Kasumi-1 (cell line): ENCODE results near the gene NPIPB8.
A peak's percentile ranks its signal among the peaks of the same experiment; 100 is the strongest.
"Not testable (repeated sequence)": the region's sequence is repeated elsewhere in the genome, so short reads cannot be mapped to it uniquely, and the experiment has no call there.

Experiments
- DNase-seq, 2 experiments: peaks; one replicate each; lab custom pipeline; 2025; lab: John Stamatoyannopoulos, UW

NPIPB8 gene

DNA sequence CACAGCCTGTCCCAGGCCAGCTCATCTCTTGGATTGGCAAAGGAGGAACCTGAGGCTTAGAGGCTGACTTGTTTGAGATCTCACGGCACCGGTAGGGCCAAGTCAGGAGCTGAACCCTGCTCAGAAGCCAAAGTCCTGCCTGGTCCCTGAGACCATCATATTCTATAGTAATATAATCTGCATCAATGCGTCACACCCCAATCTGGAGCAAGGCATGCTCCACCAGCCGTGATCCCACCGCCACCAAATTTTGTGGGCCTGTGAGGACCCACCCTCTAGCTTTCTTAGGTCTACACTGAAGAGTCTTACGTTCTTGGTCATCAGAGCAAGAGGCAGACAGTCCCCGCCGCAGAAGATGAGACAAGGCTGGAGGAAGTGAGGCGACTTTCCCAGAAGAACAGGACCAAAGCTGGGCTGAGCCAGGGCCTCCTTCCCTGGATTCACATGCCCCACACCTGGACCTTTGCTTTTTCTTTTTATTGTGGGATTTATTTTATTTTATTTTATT lies 30.7 kb upstream of the NPIPB8 start:
- no peak for DNase-seq

- DNase-seq, result not testable (repeated sequence)
These were observed 30.0 kb upstream of the NPIPB8 start for GRCh38 chr16:28607681-28608495.

DNA sequence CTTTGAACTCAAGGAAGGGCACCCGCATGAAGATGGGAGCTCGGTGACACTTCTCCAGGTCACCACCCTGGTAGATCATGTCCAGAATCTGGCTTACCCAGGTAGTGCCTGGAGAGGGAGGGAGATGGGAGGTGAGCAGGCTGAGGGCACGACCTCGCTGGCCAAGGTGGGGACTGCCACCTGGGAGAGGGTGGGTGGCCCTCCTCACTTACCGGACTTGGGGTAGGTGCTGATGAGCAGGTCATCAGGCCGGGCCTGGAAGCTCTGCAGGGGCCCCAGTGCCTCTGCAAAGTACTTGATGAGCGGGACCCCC lies 29.4 kb upstream of the NPIPB8 start:
- DNase-seq, result not testable (repeated sequence)

DNA sequence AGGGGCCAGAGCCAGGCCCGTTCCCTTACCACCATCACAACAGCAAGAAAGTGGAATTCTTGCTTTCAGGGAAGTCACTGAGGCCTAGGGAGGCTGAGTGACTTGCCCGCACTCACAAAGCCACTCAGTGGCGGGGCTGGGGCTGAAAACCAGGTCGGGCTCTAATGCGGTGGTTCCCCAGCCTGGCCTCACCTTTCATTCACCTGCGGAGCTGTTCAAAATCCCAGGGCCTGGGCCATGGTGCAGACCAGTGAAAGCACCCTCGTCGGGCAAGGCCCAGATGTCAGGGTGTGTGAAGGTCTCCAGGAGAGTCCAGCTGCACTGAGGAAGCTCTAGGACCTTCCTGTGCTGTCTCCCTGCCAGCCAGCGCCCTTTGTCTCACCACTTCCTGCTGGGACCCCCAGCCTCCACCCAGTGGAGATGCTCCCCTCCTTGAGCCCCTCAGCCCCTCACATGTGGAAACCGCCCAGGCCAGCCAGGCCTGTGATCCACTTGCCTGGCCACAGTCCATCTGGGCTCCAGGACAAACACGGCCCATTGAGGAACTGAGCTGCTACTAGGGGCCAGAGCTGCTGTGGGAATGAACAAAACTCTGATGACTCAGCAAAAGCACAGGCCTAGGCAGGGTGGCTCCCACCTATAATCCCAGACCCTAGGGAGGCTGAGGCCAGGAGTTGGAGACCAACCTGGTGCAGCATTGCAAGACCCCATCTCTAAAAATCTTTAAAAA lies 28.8 kb upstream of the NPIPB8 start:
- DNase-seq, result not testable (repeated sequence)

GRCh38 chr16:28609631-28610594 lies 28.0 kb upstream of the NPIPB8 start, which contains the start of gene SULT1A1:
Gene SULT1A1 (minus strand): TSS chr16:28610044. CDS start chr16:28608855, 1,189 bp downstream.
- DNase-seq, result no peak

GRCh38 chr16:28610595-28611191 lies 27.2 kb upstream of the NPIPB8 start:
- DNase-seq, result no peak

DNA sequence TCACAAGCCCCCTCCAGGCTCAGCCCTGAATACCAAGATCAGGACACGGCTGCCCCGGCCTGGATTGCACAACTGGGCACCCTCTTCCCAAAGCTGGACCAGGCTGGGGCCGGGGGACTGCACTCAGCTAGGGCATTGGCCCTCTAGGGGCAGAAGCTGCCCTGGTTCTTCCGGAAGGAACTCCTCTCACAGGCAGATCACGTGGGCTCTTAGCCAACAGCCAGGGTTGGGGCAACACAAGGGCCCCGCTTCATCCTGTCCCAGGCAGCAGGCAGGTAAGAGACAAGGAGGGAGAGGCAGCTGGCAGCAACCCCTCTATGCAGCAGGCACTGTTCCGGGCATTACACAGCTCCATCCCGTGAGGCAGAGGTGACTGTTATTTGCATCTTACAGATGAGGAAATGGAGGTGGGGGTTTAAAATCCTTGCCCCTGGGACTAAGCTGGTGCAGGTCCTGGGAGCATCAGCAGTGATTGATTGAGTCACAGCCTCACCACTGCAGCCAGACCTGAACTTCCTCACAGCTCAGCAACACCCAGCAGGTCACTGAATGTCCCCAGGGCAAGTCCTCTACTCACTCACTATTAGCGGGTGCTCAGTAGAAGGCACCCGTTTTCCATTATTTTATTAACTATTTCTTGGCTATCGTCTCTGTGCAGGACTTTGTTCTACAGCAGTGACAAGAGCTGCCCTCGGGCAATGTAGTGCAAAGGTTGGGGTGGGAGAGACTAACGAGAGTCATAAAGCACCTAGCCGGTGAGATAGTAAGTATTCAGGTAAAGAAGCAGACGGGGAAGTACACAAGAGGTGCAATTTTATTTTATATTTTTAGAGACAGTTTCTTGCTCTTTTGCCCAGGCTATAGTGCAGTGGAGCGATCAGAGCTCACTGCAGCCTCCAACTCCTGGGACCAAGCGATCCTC lies 25.2 kb upstream of the NPIPB8 start:
- DNase-seq, result not testable (repeated sequence)

GRCh38 chr16:28613912-28614311 lies 24.0 kb upstream of the NPIPB8 start:
- not testable (repeated sequence) for DNase-seq

DNA sequence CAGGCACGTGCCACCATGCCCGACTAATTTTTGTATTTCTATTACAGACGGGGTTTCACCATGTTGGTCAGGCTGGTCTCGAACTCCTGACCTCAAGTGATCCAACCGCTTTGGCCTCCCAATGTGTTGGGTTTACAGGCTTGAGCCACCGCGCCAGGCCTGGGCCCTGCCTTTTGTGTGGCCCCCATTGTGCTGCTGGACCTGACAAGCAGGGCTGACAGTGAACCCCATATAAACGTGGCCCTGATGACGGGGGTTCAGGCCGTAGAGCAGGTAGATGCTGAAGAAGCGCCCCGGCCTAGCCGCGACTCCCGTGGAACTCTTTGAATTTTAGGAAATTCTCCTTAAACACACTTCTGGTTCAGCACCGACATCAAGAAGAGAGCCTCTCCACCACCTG lies 23.3 kb upstream of the NPIPB8 start:
- not testable (repeated sequence) for DNase-seq

DNA sequence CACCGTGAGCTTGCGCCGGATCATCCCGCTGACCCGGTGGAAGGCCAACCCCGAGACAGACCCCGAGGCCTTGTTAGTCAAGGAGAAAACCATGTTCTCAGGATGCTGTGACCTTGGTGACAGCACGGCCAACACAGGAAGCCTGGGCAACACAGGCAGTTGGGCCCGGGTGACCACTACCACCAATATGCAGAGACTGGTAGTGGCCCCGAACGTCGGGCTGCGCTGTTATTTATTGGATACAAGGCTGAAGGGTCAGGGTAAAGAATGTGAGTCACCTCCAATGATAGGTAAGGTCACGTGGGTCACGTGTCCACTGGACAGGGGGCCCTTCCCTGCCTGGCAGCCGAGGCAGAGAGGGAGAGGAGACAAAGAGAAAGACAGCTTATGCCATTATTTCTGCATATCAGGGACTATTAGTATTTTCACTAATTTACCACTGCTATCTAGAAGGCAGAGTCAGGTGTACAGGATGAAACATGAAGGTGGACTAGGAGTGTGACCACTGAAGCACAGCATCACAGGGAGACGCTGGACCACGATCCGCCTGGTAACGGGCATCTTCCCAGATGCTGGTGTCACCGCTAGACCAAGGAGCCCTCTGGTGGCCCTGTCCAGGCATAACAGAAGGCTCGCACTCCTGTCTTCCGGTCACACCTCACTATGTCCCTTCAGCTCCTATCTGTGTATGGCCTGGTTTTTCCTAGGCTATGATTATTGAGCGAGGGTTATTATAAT lies 22.2 kb upstream of the NPIPB8 start:
- peak in 1 of 2 experiments; percentile 18 for DNase-seq

DNA sequence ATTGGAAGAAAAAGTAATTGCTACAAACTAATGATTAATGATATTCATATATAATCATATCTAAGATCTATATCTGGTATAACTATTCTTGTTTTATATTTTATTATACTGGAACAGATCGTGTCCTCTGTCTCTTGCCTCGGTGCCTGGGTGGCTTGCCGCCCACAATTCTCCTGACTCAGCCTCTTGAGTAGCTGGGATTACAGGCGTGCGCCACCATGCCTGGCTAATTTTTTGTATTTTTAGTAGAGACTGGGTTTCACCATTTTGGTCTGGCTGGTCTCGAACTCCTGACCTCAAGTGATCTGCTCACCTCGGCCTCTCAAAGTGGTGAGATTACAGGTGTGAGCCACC lies 21.7 kb upstream of the NPIPB8 start:
- DNase-seq, result not testable (repeated sequence)

GRCh38 chr16:28616636-28617035 lies 21.2 kb upstream of the NPIPB8 start:
- DNase-seq, result no peak

GRCh38 chr16:28617874-28618273 lies 20.0 kb upstream of the NPIPB8 start:
- DNase-seq, result no peak

DNA sequence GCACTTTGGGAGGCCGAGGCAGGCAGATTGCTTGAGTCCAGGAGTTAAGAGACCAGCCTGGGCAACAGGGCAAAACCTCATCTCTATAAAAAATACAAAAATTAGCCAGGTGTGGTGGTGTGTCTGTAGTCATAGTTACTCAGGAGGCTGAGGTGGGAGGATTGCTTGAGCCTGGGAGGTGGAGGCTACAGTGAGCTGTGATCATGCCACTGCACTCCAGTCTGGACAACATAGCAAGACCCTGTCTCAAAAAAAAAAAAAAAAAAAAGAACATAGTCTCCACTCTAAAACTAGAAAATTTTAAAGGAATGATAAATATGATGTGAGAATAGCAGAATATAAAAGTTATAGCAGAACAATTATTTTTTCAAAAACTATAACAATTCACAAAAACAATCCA lies 17.5 kb upstream of the NPIPB8 start:
- not testable (repeated sequence) for DNase-seq

DNA sequence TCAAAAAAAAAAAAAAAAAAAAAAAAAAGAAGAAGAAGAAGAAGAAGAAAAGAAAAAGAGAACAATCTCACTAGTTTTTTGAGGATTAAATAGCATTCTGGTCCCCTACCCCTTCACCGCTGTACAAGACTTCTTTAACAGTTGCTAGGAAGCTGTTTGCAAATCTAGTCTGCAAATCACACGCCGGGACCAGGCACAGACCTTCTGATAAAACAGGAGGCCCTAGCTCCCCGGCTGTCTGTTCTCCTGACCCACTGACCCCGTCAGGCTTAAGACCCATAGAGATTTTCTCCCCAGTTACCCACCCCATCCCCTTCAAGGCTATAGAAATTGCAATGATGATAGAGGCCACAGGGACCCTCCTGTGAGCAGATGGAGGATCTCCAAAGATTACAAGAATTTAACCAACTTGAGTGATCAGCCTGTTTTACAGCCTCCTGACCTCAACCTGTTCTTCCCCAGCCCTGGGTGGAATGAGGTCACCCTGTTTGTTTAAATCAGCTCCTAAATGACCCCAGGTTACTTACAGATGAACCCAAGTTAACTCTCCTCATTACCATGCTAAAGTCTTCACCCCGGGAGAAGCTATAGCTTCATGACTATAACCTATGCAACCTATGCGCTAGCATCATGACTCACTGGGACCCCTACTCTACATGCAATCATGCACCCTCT lies 16.2 kb upstream of the NPIPB8 start:
- DNase-seq, result no peak

GRCh38 chr16:28622532-28623171 lies 15.2 kb upstream of the NPIPB8 start:
- not testable (repeated sequence) for DNase-seq

DNA sequence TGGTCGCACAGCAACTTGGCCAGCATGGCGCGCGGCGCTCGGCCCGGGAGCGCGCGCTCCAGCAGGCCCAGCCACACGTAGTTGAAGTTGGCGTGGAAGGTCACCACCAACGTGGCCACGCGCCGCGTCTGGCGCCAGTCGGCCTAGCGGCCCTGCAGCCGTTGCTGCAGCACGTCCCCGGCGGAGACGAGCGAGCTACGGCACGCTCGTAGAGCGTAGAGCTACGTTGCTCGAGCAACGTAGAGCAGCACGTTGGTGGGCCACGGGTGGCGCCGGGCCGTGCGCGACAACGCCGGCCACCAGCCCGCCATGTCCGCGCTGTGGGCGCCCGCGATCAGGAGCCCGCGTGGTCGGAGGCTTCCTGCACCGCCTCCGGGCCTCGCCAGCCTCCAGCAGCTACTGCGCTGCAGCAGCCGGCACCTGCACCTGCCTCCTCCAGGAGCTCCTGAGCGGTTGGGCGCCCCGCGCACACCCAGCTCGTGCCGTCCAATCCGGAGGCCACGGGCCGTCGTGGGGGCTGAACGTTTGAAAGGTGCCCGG lies 14.6 kb upstream of the NPIPB8 start:
- DNase-seq, result peak in 1 of 2 experiments; percentile 18

- DNase-seq, result not testable (repeated sequence)
These were observed 7.0 kb upstream of the NPIPB8 start for GRCh38 chr16:28630905-28631304.
